B cell (primary cell): ENCODE data around the gene JAG2. TPM values are rescaled to one million over a fixed set of nuclear protein-coding genes. Genes with fewer than 3 reads are reported as not detected.

Experiments used
- ATAC-seq: fragments of 200-7000 bp; cut with Tn5 transposase; one replicate; pipeline ENCODE4 v1.10.0; 2021; ENCODE audit warnings: low read depth, mild to moderate bottlenecking, moderate number of reproducible peaks, moderate library complexity
- CTCF ChIA-PET: fragments of 350-600 bp; sonication (Branson Sonifier 250); formaldehyde crosslinking; loops from one replicate; lab custom pipeline; 2021; ENCODE audit warnings: antibody characterized with exemption, inconsistent platforms; lab: Charles Lee
- POLR2A ChIA-PET: fragments of 350-600 bp; sonication (Branson Sonifier 250); formaldehyde crosslinking; loops from one replicate; lab custom pipeline; 2021; ENCODE audit warnings: antibody characterized with exemption; lab: Charles Lee
- DNase-seq: peaks from one replicate; pipeline ENCODE4 v3.0.0; 2013
- H2AFZ ChIP-seq: 2 replicates; pipeline ENCODE4 v1.6.1; 2012; ENCODE audit warnings: mild to moderate bottlenecking, low read depth, low read length; ENCODE audit not compliant: insufficient read depth, poor library complexity, severe bottlenecking
- H3K27ac ChIP-seq, 2 donors: 1 replicate in 1 of 2; 2 replicates in 1 of 2; pipeline ENCODE4 v1.5.1; 2012 to 2013; ENCODE audit warnings: low read length in 2 of 2, mild to moderate bottlenecking in 2 of 2, moderate library complexity in 1 of 2
- H3K27me3 ChIP-seq, 4 experiments: fragments of 200-600 bp in 1 of 4; sonication (generic) in 1 of 4; replicated peaks in 1 of 4; 1 replicate in 2 of 4; 2 replicates in 2 of 4; pipeline versions ENCODE4 v1.6.1 to v1.7.0; 2013 to 2016; ENCODE audit warnings: low read length in 3 of 4, mild to moderate bottlenecking in 2 of 4, mixed read lengths in 1 of 4, moderate library complexity in 1 of 4; ENCODE audit not compliant: insufficient read depth in 4 of 4, control insufficient read depth in 3 of 4; ENCODE audit errors: control extremely low read depth in 1 of 4
- H3K36me3 ChIP-seq, 2 experiments: replicated peaks in 1 of 2; 1 replicate in 1 of 2; 2 replicates in 1 of 2; pipeline versions ENCODE4 v1.6.1 to v1.7.1; 2013; ENCODE audit warnings: low read length in 1 of 2; ENCODE audit not compliant: insufficient read depth in 2 of 2, control insufficient read depth in 1 of 2; ENCODE audit errors: control extremely low read depth in 1 of 2, extremely low read depth in 1 of 2
- H3K4me1 ChIP-seq, 2 donors: fragments of 200-600 bp in 1 of 2; sonication (generic) in 1 of 2; 1 replicate in 1 of 2; 2 replicates in 1 of 2; pipeline versions ENCODE4 v1.5.1 to v1.6.1; 2013 to 2017; ENCODE audit warnings: low read length in 2 of 2; ENCODE audit not compliant: control insufficient read depth in 2 of 2, insufficient read depth in 2 of 2
- H3K4me2 ChIP-seq: replicated peaks from 2 replicates; pipeline ENCODE3; 2012; ENCODE audit warnings: mild to moderate bottlenecking, low read depth, low read length; ENCODE audit not compliant: poor library complexity, severe bottlenecking
- H3K4me3 ChIP-seq, 5 experiments: fragments of 200-600 bp in 1 of 5; sonication (generic) in 1 of 5; 1 replicate in 3 of 5; 2 replicates in 2 of 5; pipeline versions ENCODE4 v1.5.1 to v1.7.0; 2011 to 2016; ENCODE audit warnings: low read length in 4 of 5, mild to moderate bottlenecking in 4 of 5, low read depth in 2 of 5, control low read depth in 1 of 5, moderate library complexity in 1 of 5; ENCODE audit not compliant: insufficient read depth in 1 of 5; ENCODE audit errors: control extremely low read depth in 1 of 5, extremely low read depth in 1 of 5
- H3K79me2 ChIP-seq: fragments of 200-600 bp; sonication (generic); one replicate; pipeline ENCODE4 v1.6.0; 2016; ENCODE audit warnings: low read length; ENCODE audit not compliant: control insufficient read depth, insufficient read depth
- H3K9ac ChIP-seq: fragments of 200-600 bp; sonication (generic); 2 replicates; pipeline ENCODE4 v1.6.1; 2017; ENCODE audit warnings: mild to moderate bottlenecking, low read length, moderate library complexity
- H3K9me3 ChIP-seq, 3 donors: one replicate each; pipeline versions ENCODE4 v1.6.1 to v1.7.1; 2013; ENCODE audit warnings: low read length in 2 of 3; ENCODE audit not compliant: control insufficient read depth in 2 of 3, insufficient read depth in 1 of 3; ENCODE audit errors: control extremely low read depth in 1 of 3
- H4K20me1 ChIP-seq: 2 replicates; pipeline ENCODE4 v1.6.0; 2012; ENCODE audit warnings: mild to moderate bottlenecking, low read length; ENCODE audit not compliant: insufficient read depth, control insufficient read depth, poor library complexity, severe bottlenecking
- H3K27ac Mint-ChIP-seq: one replicate; pipeline ENCODE4 v1.8.0; 2021; ENCODE audit warnings: mixed read lengths
- H3K27me3 Mint-ChIP-seq: one replicate; pipeline ENCODE4 v1.8.0; 2021; ENCODE audit warnings: mixed read lengths
- H3K4me1 Mint-ChIP-seq: one replicate; pipeline ENCODE4 v1.8.0; 2021; ENCODE audit warnings: mixed read lengths
- H3K4me3 Mint-ChIP-seq: one replicate; pipeline ENCODE4 v1.8.0; 2021; ENCODE audit warnings: mixed read lengths
- H3K9me3 Mint-ChIP-seq: one replicate; pipeline ENCODE4 v1.8.0; 2022; ENCODE audit warnings: mixed read lengths; ENCODE audit not compliant: insufficient read depth
- CTCF ChIP-seq: fragments of 200-600 bp; IDR thresholded peaks from one replicate; pipeline ENCODE4 v1.8.0; 2022; ENCODE audit warnings: antibody characterized with exemption, mild to moderate bottlenecking
- EZH2 ChIP-seq: IDR thresholded peaks from 2 replicates; pipeline ENCODE4 v1.6.1; 2012; ENCODE audit warnings: borderline replicate concordance, low read depth, mild to moderate bottlenecking, moderate library complexity, low read length; ENCODE audit not compliant: insufficient read depth, poor library complexity, severe bottlenecking
- WGBS: methylation state at CpG from one replicate; pipeline ENCODE4 v1.1.5; 2013; ENCODE audit warnings: missing lambda C conversion rate; ENCODE audit not compliant: insufficient coverage; 5-methylcytosine and 5-hydroxymethylcytosine counted together
- intact Hi-C: fragments of 100-400 bp; cut with micrococcal nuclease; formaldehyde crosslinking; loops from one replicate; pipeline ENCODE4 v1.10.0; 2022
- polyA plus RNA-seq: library from polyadenylated mRNA; depleted of rRNA; stranded (reverse); fragments of >200 nt; gene quantifications from 2 replicates; pipeline ENCODE4 v1.2.3, GENCODE V29; 2012
- total RNA-seq, 2 donors: library from RNA; stranded (reverse); fragments of 120-200 nt in 1 of 2; gene quantifications; 1 replicate in 1 of 2; 2 replicates in 1 of 2; pipeline versions ENCODE4 v1.2.3 to v1.2.4, GENCODE V29; 2013 to 2022

Gene JAG2
- total and polyA plus RNA-seq, 2 donors (not counting 1 experiment from before 2014, with no cell fraction given) = 0.27 to 0.34 TPM

DNA sequence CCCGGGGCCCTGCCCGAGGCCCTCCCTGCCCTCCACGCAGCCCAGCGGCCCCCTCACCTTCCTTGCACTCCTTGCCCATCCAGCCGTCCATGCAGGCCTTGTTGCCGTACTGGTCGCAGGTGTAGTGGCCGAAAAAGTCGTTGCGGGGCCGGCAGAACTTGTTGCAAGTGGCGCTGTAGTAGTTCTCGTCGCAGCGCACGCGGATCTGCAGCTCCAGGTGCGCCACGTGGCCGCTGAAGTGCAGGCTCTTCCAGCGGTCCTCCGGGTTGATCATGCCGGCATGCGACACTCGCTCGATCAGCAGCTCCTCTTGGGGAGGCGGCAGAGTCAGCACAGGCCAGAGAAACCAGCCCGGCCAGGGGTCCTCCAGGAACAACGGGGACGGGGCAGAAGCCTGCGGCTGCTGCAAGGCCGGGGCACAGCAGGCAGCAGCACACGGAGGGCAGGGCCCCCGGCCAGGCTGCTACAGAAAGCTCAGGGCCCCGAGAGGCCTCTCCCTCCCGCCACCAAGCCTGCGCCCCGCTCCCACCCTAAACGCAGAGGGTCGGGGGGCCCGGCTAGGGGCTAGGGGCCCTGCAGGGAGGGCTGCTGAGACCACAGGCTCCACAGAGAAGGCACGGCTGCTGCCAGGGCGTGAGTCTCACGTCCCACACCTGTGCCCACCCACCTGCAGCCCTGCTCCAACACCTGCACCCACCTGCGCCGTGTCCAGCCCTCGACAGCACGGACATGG lies 12.7 kb downstream of the JAG2 start:
- Histone ChIP-seq H3K9me3 (peaks cover 0 to 7% (median 0%) of the 10 kb centered on the region in 3 donors), H3K27ac (no peak overlapping the region), H3K4me3 (no peak overlapping the region), H4K20me1 (no peaks in the 10 kb centered on the region), H3K27me3 (no peaks in the 10 kb centered on the region), H2AFZ (no peak overlapping the region), H3K9ac (no peak overlapping the region), H3K79me2 (no peaks in the 10 kb centered on the region), H3K36me3 (no peaks in the 10 kb centered on the region), H3K4me1 (no peaks in the 10 kb centered on the region), H3K4me2 (no peak overlapping the region)
- peaks cover 4% of the 10 kb centered on the region for H3K27me3 Mint-ChIP-seq
- H3K4me3 Mint-ChIP-seq = no peak overlapping the region
- H3K9me3 Mint-ChIP-seq = no peaks in the 10 kb centered on the region
- no peak overlapping the region for H3K27ac Mint-ChIP-seq
- DNase-seq (no peak), ATAC-seq (no peak)
- ChIA-PET CTCF (no interaction called here), POLR2A (no interaction called here)
- intact Hi-C loops = no loop called here
- TF ChIP-seq CTCF (no peak), EZH2 (no peak)
- H3K4me1 Mint-ChIP-seq = no peaks in the 10 kb centered on the region
- WGBS = 91% methylated on average over 48 of the region's 48 CpGs

GRCh38 chr14:105155071-105155651 lies 13.4 kb downstream of the JAG2 start:
- POLR2A ChIA-PET = no interaction called here
- H3K27ac Mint-ChIP-seq = no peak overlapping the region
- ATAC-seq = no peak
- TF ChIP-seq EZH2 = no peak
- TF ChIP-seq CTCF = no peak
- no peaks in the 10 kb centered on the region for H3K79me2 ChIP-seq
- DNase-seq = no peak
- no peaks in the 10 kb centered on the region for H3K4me1 ChIP-seq
- no peak overlapping the region for H3K4me3 ChIP-seq
- no peaks in the 10 kb centered on the region for H3K27me3 ChIP-seq
- no peaks in the 10 kb centered on the region for H3K9me3 Mint-ChIP-seq
- H2AFZ ChIP-seq = no peak overlapping the region
- H3K27ac ChIP-seq = no peak overlapping the region
- CTCF ChIA-PET = no interaction called here
- peaks cover 0 to 7% (median 0%) of the 10 kb centered on the region in 3 donors for H3K9me3 ChIP-seq
- H4K20me1 ChIP-seq = no peaks in the 10 kb centered on the region
- no peak overlapping the region for H3K9ac ChIP-seq
- WGBS = 90% methylated on average over 24 of the region's 24 CpGs
- no peak overlapping the region for H3K4me3 Mint-ChIP-seq
- H3K27me3 Mint-ChIP-seq = peaks cover 4% of the 10 kb centered on the region
- intact Hi-C loops = no loop called here
- H3K4me1 Mint-ChIP-seq = no peaks in the 10 kb centered on the region
- H3K36me3 ChIP-seq = no peaks in the 10 kb centered on the region
- H3K4me2 ChIP-seq = no peak overlapping the region
